OCI-LY3 (cell line): ENCODE measurements around the gene LAYN.

Source experiments
- H2AFZ ChIP-seq: fragments of 200-600, 300-600 bp; shearing (Covaris generic); 2 replicates; pipeline ENCODE4 v1.6.0; 2014; ENCODE audit warnings: antibody characterized with exemption, low read depth, low read length
- H3K27ac ChIP-seq: fragments of 200-600, 300-600 bp; sonication (generic); 2 replicates; pipeline ENCODE4 v1.5.1; 2014; ENCODE audit warnings: mild to moderate bottlenecking, low read length, moderate library complexity, mixed read lengths
- H3K27me3 ChIP-seq: fragments of 200-600, 300-600 bp; sonication (generic); 2 replicates; pipeline ENCODE4 v1.6.1; 2014; ENCODE audit warnings: low read depth, low read length, mixed read lengths
- H3K36me3 ChIP-seq: fragments of 200-600, 300-600 bp; sonication (generic); replicated peaks from 2 replicates; pipeline ENCODE3; 2014; ENCODE audit warnings: low read depth, low read length, mixed read lengths
- H3K4me1 ChIP-seq: fragments of 300-600, 200-600 bp; sonication (generic); 2 replicates; pipeline ENCODE4 v1.6.1; 2014; ENCODE audit warnings: low read length, mixed read lengths
- H3K4me2 ChIP-seq: fragments of 200-600, 300-600 bp; sonication (generic); 2 replicates; pipeline ENCODE4 v1.6.1; 2014; ENCODE audit warnings: low read length, mixed read lengths
- H3K4me3 ChIP-seq: fragments of 300-600, 200-600 bp; sonication (generic); 2 replicates; pipeline ENCODE4 v1.5.1; 2014; ENCODE audit warnings: antibody characterized with exemption, mild to moderate bottlenecking, low read length, moderate library complexity
- H3K79me2 ChIP-seq: fragments of 300-600, 200-600 bp; shearing (Covaris generic); 2 replicates; pipeline ENCODE4 v1.6.1; 2014; ENCODE audit warnings: mild to moderate bottlenecking, low read length, mixed read lengths
- H3K9ac ChIP-seq: fragments of 300-600, 200-600 bp; shearing (Covaris generic); 2 replicates; pipeline ENCODE4 v1.6.0; 2014; ENCODE audit warnings: mild to moderate bottlenecking, low read length, moderate library complexity
- H3K9me3 ChIP-seq: fragments of 200-600, 300-600 bp; shearing (Covaris generic); 2 replicates; pipeline ENCODE4 v1.6.1; 2014; ENCODE audit warnings: low read length, mixed read lengths; ENCODE audit not compliant: insufficient read depth
- H4K20me1 ChIP-seq: fragments of 200-600, 300-600 bp; sonication (generic); 2 replicates; pipeline ENCODE4 v1.6.1; 2016; ENCODE audit warnings: low read length, mixed read lengths; ENCODE audit not compliant: insufficient read depth
- CTCF ChIP-seq: fragments of 200-600, 300-600 bp; sonication (generic); IDR thresholded peaks from 2 replicates; pipeline ENCODE4 v1.5.1; 2014; ENCODE audit warnings: antibody characterized with exemption, low read length, low read depth
- EZH2phosphoT487 ChIP-seq: fragments of 200-600 bp; shearing (Covaris generic); IDR thresholded peaks from 2 replicates; pipeline ENCODE4 v1.6.1; 2018; ENCODE audit warnings: antibody characterized with exemption, mixed run types, low read depth

Gene LAYN

GRCh38 chr11:111502611-111503010 is 37.9 kb upstream of the LAYN start:
- H4K20me1 ChIP-seq = no peaks in the 10 kb centered on the region
- H3K36me3 ChIP-seq = no peaks in the 10 kb centered on the region
- no peak overlapping the region; the same call in 1 of the 2 replicates for H2AFZ ChIP-seq
- peaks cover 8% of the 10 kb centered on the region; the same call in 1 of the 2 replicates for H3K27me3 ChIP-seq
- no peak for TF ChIP-seq CTCF
- no peak for TF ChIP-seq EZH2phosphoT487
- H3K4me1 ChIP-seq = no peaks in the 10 kb centered on the region
- no peak overlapping the region for H3K9ac ChIP-seq
- no peak overlapping the region for H3K27ac ChIP-seq
- H3K79me2 ChIP-seq = no peaks in the 10 kb centered on the region
- H3K4me2 ChIP-seq = no peak overlapping the region
- H3K9me3 ChIP-seq = no peaks in the 10 kb centered on the region
- H3K4me3 ChIP-seq = no peak overlapping the region

GRCh38 chr11:111510311-111510710 is 30.2 kb upstream of the LAYN start:
- Histone ChIP-seq H3K4me1 (peaks cover 13% of the 10 kb centered on the region), H3K36me3 (no peaks in the 10 kb centered on the region), H2AFZ (no peak overlapping the region), H3K4me2 (no peak overlapping the region), H3K27ac (no peak overlapping the region), H3K4me3 (no peak overlapping the region), H3K9ac (no peak overlapping the region), H3K9me3 (no peaks in the 10 kb centered on the region), H3K27me3 (no peaks in the 10 kb centered on the region), H3K79me2 (no peaks in the 10 kb centered on the region), H4K20me1 (no peaks in the 10 kb centered on the region)
- TF ChIP-seq EZH2phosphoT487 (no peak), CTCF (no peak)

GRCh38 chr11:111512296-111513239 is 28.0 kb upstream of the LAYN start, which contains the start of gene BTG4:
Gene BTG4, minus strand, starts transcription at chr11:111512386. Its CDS starts 13,610 bp downstream, at chr11:111498776.
- Histone ChIP-seq H3K4me2 (peak within 1 kb of the TSS; percentile 15), H3K79me2 (no peaks in the 10 kb centered on the region), H2AFZ (no peak within 1 kb of the TSS), H3K27ac (no peak within 1 kb of the TSS), H4K20me1 (no peaks in the 10 kb centered on the region), H3K36me3 (no peaks in the 10 kb centered on the region), H3K9me3 (no peaks in the 10 kb centered on the region), H3K4me3 (no peak within 1 kb of the TSS), H3K4me1 (peaks cover 13% of the 10 kb centered on the region), H3K27me3 (no peaks in the 10 kb centered on the region), H3K9ac (no peak within 1 kb of the TSS)
- no peak for TF ChIP-seq CTCF
- TF ChIP-seq EZH2phosphoT487 = no peak

- H4K20me1 ChIP-seq = no peaks in the 10 kb centered on the region
- no peak overlapping the region for H2AFZ ChIP-seq
- H3K79me2 ChIP-seq = no peaks in the 10 kb centered on the region
- H3K4me3 ChIP-seq = no peak overlapping the region
- no peak for TF ChIP-seq EZH2phosphoT487
- no peak for TF ChIP-seq CTCF
- peaks cover 13% of the 10 kb centered on the region for H3K4me1 ChIP-seq
- no peaks in the 10 kb centered on the region for H3K27me3 ChIP-seq
- H3K36me3 ChIP-seq = no peaks in the 10 kb centered on the region
- no peaks in the 10 kb centered on the region for H3K9me3 ChIP-seq
- no peak overlapping the region for H3K4me2 ChIP-seq
- H3K9ac ChIP-seq = no peak overlapping the region
- no peak overlapping the region for H3K27ac ChIP-seq
Measured at GRCh38 chr11:111513240-111513605, 27.3 kb upstream of the LAYN start.
